HepG2 (cell line): ENCODE results near the gene PPP2R5E. TPM values are rescaled to one million over a fixed set of nuclear protein-coding genes. Genes with fewer than 3 reads are reported as not detected.
"Not testable (repeated sequence)": the region's sequence is repeated elsewhere in the genome, so short reads cannot be mapped to it uniquely, and the experiment has no call there.

Experiments
- ATAC-seq: fragments of 200-7000 bp; cut with Tn5 transposase; 3 replicates; pipeline ENCODE4 v1.9.1; 2020; ENCODE audit warnings: mild to moderate bottlenecking, moderate library complexity
- BruUV-seq: library from RNA; stranded (reverse); fragments of 400-500 nt; replicated peaks from 2 replicates; lab custom pipeline; 2021; lab: Mats Ljungman, UMichigan
- CTCF ChIA-PET: fragments of 300-600 bp; formaldehyde crosslinking; extraction: SDS; loops from one replicate; lab custom pipeline; 2021; ENCODE audit warnings: low total read pairs, inconsistent platforms, low intra/inter-chr PET ratio; lab: Yijun Ruan, JAX
- POLR2A ChIA-PET: fragments of 350-600 bp; sonication (Branson Sonifier 250); formaldehyde crosslinking; loops from one replicate; lab custom pipeline; 2020; ENCODE audit warnings: antibody characterized with exemption, inconsistent platforms; lab: Yijun Ruan, JAX
- DNase-seq: peaks from one replicate; pipeline ENCODE4 v3.0.0-alpha.2; 2015; ENCODE audit warnings: low spot score
- FAIRE-seq: peaks from 3 replicates; lab custom pipeline; 2011; peaks lifted over from hg19 to GRCh38; lab: Jason Lieb, UNC
- H2AFZ ChIP-seq: one replicate; pipeline ENCODE4 v1.6.1; 2011; ENCODE audit warnings: low read length, inconsistent platforms
- H3K27ac ChIP-seq: fragments of 300-600 bp; 3 replicates; pipeline ENCODE4 v1.8.0; 2011; ENCODE audit warnings: mixed run types, mild to moderate bottlenecking, mixed read lengths, low read length, inconsistent platforms; ENCODE audit not compliant: insufficient read depth; ENCODE audit errors: extremely low read length
- H3K27me3 ChIP-seq, 2 experiments: fragments of 200-600 bp in 1 of 2; 2 replicates in 1 of 2; 3 replicates in 1 of 2; pipeline versions ENCODE4 v1.6.0 to v1.8.0; 2011; ENCODE audit warnings: low read length in 2 of 2, mild to moderate bottlenecking in 2 of 2, moderate library complexity in 2 of 2, inconsistent platforms in 1 of 2; ENCODE audit not compliant: insufficient read depth in 2 of 2, control insufficient read depth in 1 of 2
- H3K36me3 ChIP-seq, 2 experiments: fragments of 200-600 bp in 1 of 2; replicated peaks in 1 of 2; 2 replicates in 1 of 2; 3 replicates in 1 of 2; pipeline versions ENCODE4 v1.5.1 to v1.8.0; 2011; ENCODE audit warnings: low read length in 2 of 2, inconsistent platforms in 1 of 2; ENCODE audit not compliant: insufficient read depth in 2 of 2, control insufficient read depth in 1 of 2
- H3K4me1 ChIP-seq: 2 replicates; pipeline ENCODE4 v1.5.1; 2012; ENCODE audit warnings: low read length, inconsistent platforms; ENCODE audit not compliant: insufficient read depth
- H3K4me2 ChIP-seq: 2 replicates; pipeline ENCODE4 v1.6.0; 2011; ENCODE audit warnings: low read depth, low read length, inconsistent platforms
- H3K4me3 ChIP-seq, 3 experiments: fragments of 200-600 bp in 1 of 3; sonication (generic), shearing (Covaris generic) in 1 of 3; replicated peaks in 1 of 3; 2 replicates each; pipeline ENCODE4 v1.5.1; 2011 to 2016; ENCODE audit warnings: low read length in 3 of 3, inconsistent platforms in 2 of 3, low read depth in 2 of 3, mild to moderate bottlenecking in 2 of 3, control low read depth in 1 of 3, mixed read lengths in 1 of 3; ENCODE audit not compliant: insufficient read depth in 1 of 3
- H3K79me2 ChIP-seq: one replicate; pipeline ENCODE4 v1.6.1; 2011; ENCODE audit warnings: low read length, inconsistent platforms; ENCODE audit not compliant: insufficient read depth
- H3K9ac ChIP-seq: 2 replicates; pipeline ENCODE4 v1.6.0; 2011; ENCODE audit warnings: mild to moderate bottlenecking, low read depth, low read length, inconsistent platforms; ENCODE audit not compliant: insufficient read depth
- H3K9me3 ChIP-seq: 2 replicates; pipeline ENCODE4 v1.5.1; 2012; ENCODE audit warnings: mild to moderate bottlenecking, low read length
- H4K20me1 ChIP-seq: 2 replicates; pipeline ENCODE4 v1.6.0; 2011; ENCODE audit warnings: inconsistent platforms, mild to moderate bottlenecking, low read length, moderate library complexity; ENCODE audit not compliant: insufficient read depth
- ATF6 ChIP-seq: sonication (generic); formaldehyde crosslinking; conservative IDR thresholded peaks from 2 replicates; pipeline ENCODE4 v1.4.0; 2020; ENCODE audit warnings: missing genetic modification reagents
- BORCS8-MEF2B ChIP-seq: sonication (generic); formaldehyde crosslinking; IDR thresholded peaks from 2 replicates; pipeline ENCODE4 v1.8.0; 2022; ENCODE audit warnings: mild to moderate bottlenecking, missing genetic modification reagents
- SMARCE1 ChIP-seq: fragments of 450-650 bp; IDR thresholded peaks from 2 replicates; pipeline ENCODE4 v1.6.1; 2017; ENCODE audit warnings: borderline replicate concordance
- TBL1XR1 ChIP-seq: fragments of 150-350 bp; IDR thresholded peaks from 2 replicates; pipeline ENCODE4 v1.6.1; 2014; ENCODE audit warnings: borderline replicate concordance, low read length; ENCODE audit not compliant: partially characterized antibody
- TMF1 ChIP-seq: sonication (generic); formaldehyde crosslinking; IDR thresholded peaks from 2 replicates; pipeline ENCODE4 v1.8.1; 2022; ENCODE audit warnings: low read depth, missing genetic modification reagents
- ZBTB25 ChIP-seq: IDR thresholded peaks from 2 replicates; pipeline ENCODE4 v1.6.1; 2018; ENCODE audit warnings: missing genetic modification reagents
- ZEB1 ChIP-seq: IDR thresholded peaks from 2 replicates; pipeline ENCODE4 v1.6.1; 2012; ENCODE audit warnings: mild to moderate bottlenecking, low read depth, inconsistent platforms; ENCODE audit not compliant: insufficient replicate concordance
- ZNF20 ChIP-seq: sonication (generic); formaldehyde crosslinking; IDR thresholded peaks from 2 replicates; pipeline ENCODE4 v1.4.0; 2020; ENCODE audit warnings: mild to moderate bottlenecking, moderate library complexity, missing genetic modification reagents
- ZNF614 ChIP-seq: IDR thresholded peaks from 2 replicates; pipeline ENCODE4 v1.6.1; 2018; ENCODE audit warnings: missing biosample characterization, missing genetic modification reagents, inconsistent platforms, borderline replicate concordance
- WGBS: methylation state at CpG from one replicate; pipeline ENCODE4 v1.1.6; 2017; ENCODE audit warnings: low lambda C conversion rate; 5-methylcytosine and 5-hydroxymethylcytosine counted together
- in situ Hi-C: cut with HindIII; loops from 2 replicates; pipeline ENCODE4 v1.10.0; 2017; ENCODE audit warnings: low pct_unique_long_range_greater_than_20kb; ENCODE audit not compliant: extremely low pct_ligation_motif_present
- intact Hi-C: fragments of 100-400 bp; cut with micrococcal nuclease; formaldehyde crosslinking; loops from one replicate; pipeline ENCODE4 v1.10.0; 2022; ENCODE audit not compliant: unreplicated experiment
- polyA plus RNA-seq, 8 experiments: library from polyadenylated mRNA; depleted of rRNA in 3 of 8; stranded (reverse) in 7 of 8; unstranded in 1 of 8; fragments of >200 nt; fragmentation: Illumina TruSeq in 4 of 8; extraction: Trizol in 4 of 8; gene quantifications; 2 replicates each; pipeline versions ENCODE4 v1.2.1 to v1.2.3, GENCODE V29; 2011 to 2016; ENCODE audit warnings: low read depth in 4 of 8, missing spikeins in 1 of 8, mixed read lengths in 1 of 8; ENCODE audit not compliant: insufficient read depth in 1 of 8
- total RNA-seq, 5 experiments: library from RNA; depleted of rRNA; stranded (reverse); fragments of >200 nt; fragmentation: Illumina TruSeq; extraction: Trizol; gene quantifications; 2 replicates each; pipeline ENCODE4 v1.2.3, GENCODE V29; 2016; ENCODE audit warnings: low read depth in 1 of 5
- TF ChIP-seq, protein P1 (sequence below): sonication (generic); formaldehyde crosslinking; IDR thresholded peaks from 2 replicates; pipeline ENCODE4 v1.4.0; 2020; ENCODE audit warnings: missing genetic modification reagents

Gene PPP2R5E
- total and polyA plus RNA-seq, 2 of the 13 experiments (the other 11 are each of a cell fraction or from before 2014, with no cell fraction given) = 8.9 to 11.0 TPM

DNA sequence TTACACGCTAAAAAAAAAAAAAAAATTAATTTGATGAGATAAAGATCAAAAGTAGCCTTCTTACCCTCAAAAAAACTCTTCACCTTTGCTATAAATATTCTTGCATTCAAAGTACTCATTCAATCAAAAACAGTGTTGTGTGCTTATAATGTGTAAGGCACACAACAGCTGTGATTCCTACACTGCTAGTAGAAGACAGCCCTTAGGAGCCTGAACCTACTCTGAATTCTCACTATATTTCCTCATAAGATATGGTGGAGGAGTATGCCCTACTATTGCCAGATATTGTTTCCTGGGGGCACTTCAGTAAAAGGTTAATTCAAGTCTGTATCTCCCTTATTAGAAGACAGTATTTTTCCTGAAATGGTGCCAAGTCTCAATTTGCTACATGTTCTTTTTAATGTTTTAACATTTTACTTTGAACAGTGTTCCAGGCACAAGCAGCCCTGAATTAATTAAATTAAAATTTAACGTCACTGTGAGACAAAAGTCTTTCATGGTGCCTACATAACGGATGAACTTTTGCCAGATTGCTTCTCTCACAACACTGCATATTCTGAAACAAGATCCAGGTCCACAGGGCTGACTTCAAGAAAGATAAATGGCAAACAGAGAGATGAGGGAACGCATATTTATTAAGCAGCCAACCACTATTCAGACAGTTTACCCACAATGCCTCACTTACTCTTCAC is 19.3 kb downstream of the PPP2R5E start:
- 94% methylated on average over 4 of the region's 4 CpGs for WGBS
- TF ChIP-seq ZEB1 = no peak
- TF ChIP-seq ZBTB25 (CRISPR knock-in tag) = no peak
- TF ChIP-seq SMARCE1 = no peak
- no peak for TF ChIP-seq BORCS8-MEF2B
- TF ChIP-seq TMF1 (CRISPR knock-in tag) = no peak
- no peak for TF ChIP-seq ZNF614 (CRISPR knock-in tag)
- no peak for TF ChIP-seq ATF6 (CRISPR knock-in tag)
- TF ChIP-seq TBL1XR1 = no peak
- TF ChIP-seq ZNF20 (CRISPR knock-in tag) = no peak
- TF ChIP-seq, protein P1, sequence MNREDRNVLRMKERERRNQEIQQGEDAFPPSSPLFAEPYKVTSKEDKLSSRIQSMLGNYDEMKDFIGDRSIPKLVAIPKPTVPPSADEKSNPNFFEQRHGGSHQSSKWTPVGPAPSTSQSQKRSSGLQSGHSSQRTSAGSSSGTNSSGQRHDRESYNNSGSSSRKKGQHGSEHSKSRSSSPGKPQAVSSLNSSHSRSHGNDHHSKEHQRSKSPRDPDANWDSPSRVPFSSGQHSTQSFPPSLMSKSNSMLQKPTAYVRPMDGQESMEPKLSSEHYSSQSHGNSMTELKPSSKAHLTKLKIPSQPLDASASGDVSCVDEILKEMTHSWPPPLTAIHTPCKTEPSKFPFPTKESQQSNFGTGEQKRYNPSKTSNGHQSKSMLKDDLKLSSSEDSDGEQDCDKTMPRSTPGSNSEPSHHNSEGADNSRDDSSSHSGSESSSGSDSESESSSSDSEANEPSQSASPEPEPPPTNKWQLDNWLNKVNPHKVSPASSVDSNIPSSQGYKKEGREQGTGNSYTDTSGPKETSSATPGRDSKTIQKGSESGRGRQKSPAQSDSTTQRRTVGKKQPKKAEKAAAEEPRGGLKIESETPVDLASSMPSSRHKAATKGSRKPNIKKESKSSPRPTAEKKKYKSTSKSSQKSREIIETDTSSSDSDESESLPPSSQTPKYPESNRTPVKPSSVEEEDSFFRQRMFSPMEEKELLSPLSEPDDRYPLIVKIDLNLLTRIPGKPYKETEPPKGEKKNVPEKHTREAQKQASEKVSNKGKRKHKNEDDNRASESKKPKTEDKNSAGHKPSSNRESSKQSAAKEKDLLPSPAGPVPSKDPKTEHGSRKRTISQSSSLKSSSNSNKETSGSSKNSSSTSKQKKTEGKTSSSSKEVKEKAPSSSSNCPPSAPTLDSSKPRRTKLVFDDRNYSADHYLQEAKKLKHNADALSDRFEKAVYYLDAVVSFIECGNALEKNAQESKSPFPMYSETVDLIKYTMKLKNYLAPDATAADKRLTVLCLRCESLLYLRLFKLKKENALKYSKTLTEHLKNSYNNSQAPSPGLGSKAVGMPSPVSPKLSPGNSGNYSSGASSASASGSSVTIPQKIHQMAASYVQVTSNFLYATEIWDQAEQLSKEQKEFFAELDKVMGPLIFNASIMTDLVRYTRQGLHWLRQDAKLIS (CRISPR knock-in tag) = no peak

DNA sequence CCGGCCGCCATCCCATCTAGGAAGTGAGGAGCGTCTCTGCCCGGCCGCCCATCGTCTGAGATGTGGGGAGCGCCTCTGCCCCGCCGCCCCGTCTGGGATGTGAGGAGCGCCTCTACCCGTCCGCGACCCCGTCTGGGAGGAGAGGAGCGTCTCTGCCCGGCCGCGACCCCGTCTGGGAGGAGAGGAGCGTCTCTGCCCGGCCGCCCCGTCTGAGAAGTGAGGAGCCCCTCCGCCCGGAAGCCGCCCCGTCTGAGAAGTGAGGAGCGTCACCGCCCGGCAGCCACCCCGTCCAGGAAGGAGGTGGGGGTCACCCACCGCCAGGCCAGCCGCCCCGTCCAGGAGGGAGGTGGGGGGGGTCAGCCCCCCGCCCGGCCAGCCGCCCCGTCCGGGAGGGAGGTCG is 20.7 kb downstream of the PPP2R5E start:
- H3K9me3 ChIP-seq, BruUV-seq, ATAC-seq, FAIRE-seq, H3K9ac ChIP-seq, H3K36me3 ChIP-seq, H2AFZ ChIP-seq, H4K20me1 ChIP-seq, in situ Hi-C loops, DNase-seq, H3K27ac ChIP-seq, H3K27me3 ChIP-seq, POLR2A ChIA-PET, intact Hi-C loops, CTCF ChIA-PET, H3K4me2 ChIP-seq, H3K4me3 ChIP-seq: not testable (repeated sequence)
- WGBS = 98% methylated on average over 19 of the region's 41 CpGs
- Histone ChIP-seq H3K79me2 (peaks cover 34% of the 10 kb centered on the region), H3K4me1 (0 out of 2 replicates have a peak, but pooled peaks cover 20% of the 10 kb centered on the region)

More for the DNA sequence above, 19.3 kb downstream of the PPP2R5E start:
- H2AFZ ChIP-seq = no peak overlapping the region
- no peaks in the 10 kb centered on the region; a peak in 1 of 5 replicates for H3K36me3 ChIP-seq
- ChIA-PET POLR2A (no interaction called here), CTCF (no interaction called here)
- in situ Hi-C loops (no loop called here), intact Hi-C loops (no loop called here)
- peaks cover 29% of the 10 kb centered on the region for H3K79me2 ChIP-seq
- BruUV-seq = no TSS peak
- 0 out of 2 replicates have a peak, but pooled peaks cover 20% of the 10 kb centered on the region for H3K4me1 ChIP-seq
- FAIRE-seq = no peak
- H3K27me3 ChIP-seq = no peaks in the 10 kb centered on the region
- DNase-seq = no peak
- no peak overlapping the region for H3K4me3 ChIP-seq
- H3K9ac ChIP-seq = no peak overlapping the region
- no peak overlapping the region for H3K27ac ChIP-seq
- no peaks in the 10 kb centered on the region for H3K9me3 ChIP-seq
- H4K20me1 ChIP-seq = no peaks in the 10 kb centered on the region
- no peak for ATAC-seq
- H3K4me2 ChIP-seq = no peak overlapping the region
